Chondrocyte (in vitro differentiated cells): ENCODE data around the gene TECPR1. TPM values are rescaled to one million over a fixed set of nuclear protein-coding genes. Genes with fewer than 3 reads are reported as not detected.

ENCODE experiments used
- DNase-seq: peaks from one replicate; pipeline ENCODE4 v3.0.0; 2021; ENCODE audit warnings: mixed read lengths, low spot score
- H3K27ac Mint-ChIP-seq: one replicate; pipeline ENCODE4 v1.8.0; 2021; ENCODE audit warnings: mild to moderate bottlenecking, moderate library complexity, mixed read lengths; ENCODE audit not compliant: unreplicated experiment
- H3K27me3 Mint-ChIP-seq: 2 replicates; pipeline ENCODE4 v1.8.0; 2021; ENCODE audit warnings: low read depth, mixed read lengths
- H3K36me3 Mint-ChIP-seq: 2 replicates; pipeline ENCODE4 v1.8.0; 2021; ENCODE audit warnings: low read depth, mixed read lengths
- H3K4me1 Mint-ChIP-seq: 2 replicates; pipeline ENCODE4 v1.8.0; 2021; ENCODE audit warnings: low read depth, mild to moderate bottlenecking, mixed read lengths
- H3K4me3 Mint-ChIP-seq: one replicate; pipeline ENCODE4 v1.8.0; 2021; ENCODE audit warnings: mild to moderate bottlenecking, moderate library complexity, mixed read lengths; ENCODE audit not compliant: unreplicated experiment
- H3K9me3 Mint-ChIP-seq: 2 replicates; pipeline ENCODE4 v1.8.0; 2021; ENCODE audit warnings: low read depth, mixed read lengths
- total RNA-seq: library from RNA; stranded (reverse); gene quantifications from 3 replicates; pipeline ENCODE4 v1.2.1, GENCODE V29; 2021
- TF ChIP-seq, protein P1 (sequence below): fragments of 200-600 bp; sonication (generic); IDR thresholded peaks from 2 replicates; pipeline ENCODE4 v1.5.0; 2021; ENCODE audit warnings: antibody characterized with exemption, mild to moderate bottlenecking, moderate library complexity

Gene TECPR1
- total RNA-seq, 1 donor from 2014 or later: 27.3 TPM

DNA sequence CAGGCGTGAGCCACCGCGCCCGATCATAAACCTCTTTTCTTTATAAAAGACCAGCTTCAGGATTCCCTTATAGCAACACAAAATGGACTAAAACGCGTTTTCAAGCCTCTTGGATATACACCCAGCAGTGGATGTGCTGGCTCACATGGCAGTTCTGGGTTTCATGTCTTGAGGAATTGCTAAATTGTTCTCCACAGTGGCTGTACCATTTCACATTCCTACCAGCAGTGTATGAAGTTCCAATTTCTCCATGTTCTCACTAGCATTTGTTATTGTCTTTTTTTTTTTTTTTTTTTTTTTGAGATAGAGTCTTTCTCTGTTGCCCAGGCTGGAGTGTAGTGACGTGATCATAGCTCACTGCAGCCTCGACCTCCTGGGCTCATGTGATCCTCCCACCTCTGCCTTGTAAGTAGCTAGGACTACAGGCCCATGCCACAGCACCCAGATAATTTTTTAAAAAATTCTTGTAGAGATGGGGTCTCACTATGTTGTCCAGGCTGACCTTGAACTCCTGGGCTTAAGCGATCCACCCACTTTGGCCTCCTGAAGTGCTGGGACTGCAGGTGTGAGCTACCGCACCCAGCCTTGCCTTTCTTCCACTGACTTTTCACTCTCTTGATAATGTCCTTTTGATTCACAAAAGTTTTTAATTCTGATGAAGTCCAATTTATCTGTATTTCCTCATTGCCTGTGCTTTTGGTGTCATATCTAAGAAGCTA lies 17.4 kb downstream of the TECPR1 start:
- Mint-ChIP-seq H3K4me3 (no peak overlapping the region), H3K36me3 (peaks cover 12% of the 10 kb centered on the region), H3K9me3 (peaks cover 2% of the 10 kb centered on the region), H3K4me1 (peaks cover 18% of the 10 kb centered on the region), H3K27ac (peak overlapping the region; percentile 47), H3K27me3 (no peaks in the 10 kb centered on the region)
- TF ChIP-seq, protein P1, sequence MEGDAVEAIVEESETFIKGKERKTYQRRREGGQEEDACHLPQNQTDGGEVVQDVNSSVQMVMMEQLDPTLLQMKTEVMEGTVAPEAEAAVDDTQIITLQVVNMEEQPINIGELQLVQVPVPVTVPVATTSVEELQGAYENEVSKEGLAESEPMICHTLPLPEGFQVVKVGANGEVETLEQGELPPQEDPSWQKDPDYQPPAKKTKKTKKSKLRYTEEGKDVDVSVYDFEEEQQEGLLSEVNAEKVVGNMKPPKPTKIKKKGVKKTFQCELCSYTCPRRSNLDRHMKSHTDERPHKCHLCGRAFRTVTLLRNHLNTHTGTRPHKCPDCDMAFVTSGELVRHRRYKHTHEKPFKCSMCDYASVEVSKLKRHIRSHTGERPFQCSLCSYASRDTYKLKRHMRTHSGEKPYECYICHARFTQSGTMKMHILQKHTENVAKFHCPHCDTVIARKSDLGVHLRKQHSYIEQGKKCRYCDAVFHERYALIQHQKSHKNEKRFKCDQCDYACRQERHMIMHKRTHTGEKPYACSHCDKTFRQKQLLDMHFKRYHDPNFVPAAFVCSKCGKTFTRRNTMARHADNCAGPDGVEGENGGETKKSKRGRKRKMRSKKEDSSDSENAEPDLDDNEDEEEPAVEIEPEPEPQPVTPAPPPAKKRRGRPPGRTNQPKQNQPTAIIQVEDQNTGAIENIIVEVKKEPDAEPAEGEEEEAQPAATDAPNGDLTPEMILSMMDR: peak; percentile 46
- DNase-seq: no peak

DNA sequence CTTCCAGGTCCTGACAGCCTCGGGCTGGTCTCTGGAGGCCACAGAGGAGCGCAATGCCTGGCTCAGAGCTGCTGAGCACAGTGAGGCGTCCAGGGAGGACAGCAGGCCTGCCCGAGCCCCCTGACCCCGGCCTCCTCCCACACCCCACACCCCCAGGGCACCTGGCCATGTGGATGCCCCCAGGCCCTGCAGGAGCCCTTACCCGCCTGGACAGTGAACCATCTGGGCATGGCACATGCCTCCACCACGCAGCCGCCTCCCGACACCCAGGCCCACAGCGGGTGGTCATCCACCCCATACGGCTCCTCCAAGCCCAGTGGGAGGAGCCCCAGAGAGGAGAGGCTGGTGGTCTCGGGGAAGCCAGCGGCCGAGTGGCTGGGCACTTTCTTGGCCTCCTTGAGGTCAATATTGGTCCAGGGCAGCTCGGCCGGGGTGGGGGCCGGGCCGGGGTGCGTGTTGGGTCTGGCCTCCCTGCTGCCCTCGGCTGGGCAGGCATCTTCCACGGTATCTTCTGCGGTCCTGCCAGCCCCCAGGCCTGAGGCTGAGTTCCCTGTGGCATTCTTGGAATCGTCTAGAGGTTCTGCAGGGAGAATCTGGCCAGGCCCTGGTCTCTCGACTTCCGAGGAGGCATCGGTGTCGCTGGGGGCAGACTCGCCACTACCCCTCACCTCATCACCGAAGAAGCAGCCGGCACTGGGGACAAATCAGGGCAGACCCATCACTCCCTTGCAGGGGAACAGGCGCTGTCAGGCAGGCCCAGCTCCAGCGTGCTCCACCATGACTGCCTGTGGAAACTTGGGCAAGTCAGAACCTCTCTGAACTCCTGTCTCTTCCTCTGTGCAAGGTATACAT lies 18.6 kb downstream of the TECPR1 start:
- DNase-seq: no peak
- H3K4me3 Mint-ChIP-seq: no peak overlapping the region
- TF ChIP-seq, protein P1: no peak
- H3K9me3 Mint-ChIP-seq: no peaks in the 10 kb centered on the region
- H3K27me3 Mint-ChIP-seq: no peaks in the 10 kb centered on the region
- H3K36me3 Mint-ChIP-seq: peaks cover 5% of the 10 kb centered on the region
- H3K27ac Mint-ChIP-seq: no peak overlapping the region
- H3K4me1 Mint-ChIP-seq: peaks cover 7% of the 10 kb centered on the region

DNA sequence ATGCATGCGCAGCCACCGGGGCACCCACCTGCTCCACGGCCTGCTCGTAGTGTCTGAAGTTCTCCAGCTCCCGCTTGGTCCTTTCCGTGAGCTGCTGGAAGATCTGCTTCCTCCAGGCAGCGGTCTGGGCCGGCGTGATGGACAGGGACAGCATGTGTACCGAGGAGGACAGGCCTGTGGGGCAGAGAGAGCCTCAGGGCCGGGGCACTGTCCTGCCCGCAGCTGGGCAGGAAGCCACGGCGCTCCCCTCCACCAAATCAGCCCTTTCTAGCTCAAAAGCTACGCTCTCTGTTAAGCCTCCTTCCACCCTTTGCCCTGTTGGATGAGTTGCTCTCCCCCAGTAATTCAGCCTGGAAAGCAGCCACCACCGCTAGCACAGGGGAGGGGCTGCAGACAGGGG lies 19.2 kb downstream of the TECPR1 start:
- TF ChIP-seq, protein P1: no peak

DNA sequence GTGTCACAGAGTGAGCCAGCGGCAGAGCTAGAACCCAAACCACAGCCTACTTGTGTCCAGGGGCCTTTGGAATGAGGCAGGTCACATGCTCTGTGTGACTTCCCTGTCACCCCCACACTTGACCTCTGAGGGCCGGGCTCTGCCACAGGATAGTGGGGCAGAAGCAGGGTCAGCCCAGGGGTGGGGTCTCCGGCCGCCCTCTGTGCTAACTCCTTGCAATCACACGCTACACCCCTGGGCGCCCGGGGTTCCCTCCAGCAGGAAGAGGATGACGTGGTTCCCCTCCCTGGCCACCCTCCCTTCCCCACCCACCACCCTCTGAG lies 19.8 kb downstream of the TECPR1 start:
- Mint-ChIP-seq H3K4me3 (no peak overlapping the region), H3K4me1 (peaks cover 4% of the 10 kb centered on the region), H3K36me3 (peaks cover 3% of the 10 kb centered on the region), H3K27ac (no peak overlapping the region), H3K9me3 (no peaks in the 10 kb centered on the region), H3K27me3 (no peaks in the 10 kb centered on the region)
- DNase-seq: no peak
- TF ChIP-seq, protein P1: no peak

More for the DNA sequence above, 19.2 kb downstream of the TECPR1 start:
- H3K9me3 Mint-ChIP-seq: no peaks in the 10 kb centered on the region
- no peak overlapping the region for H3K4me3 Mint-ChIP-seq
- peaks cover 5% of the 10 kb centered on the region for H3K36me3 Mint-ChIP-seq
- peaks cover 4% of the 10 kb centered on the region for H3K4me1 Mint-ChIP-seq
- no peak overlapping the region for H3K27ac Mint-ChIP-seq
- no peak for DNase-seq
- H3K27me3 Mint-ChIP-seq: no peaks in the 10 kb centered on the region

DNA sequence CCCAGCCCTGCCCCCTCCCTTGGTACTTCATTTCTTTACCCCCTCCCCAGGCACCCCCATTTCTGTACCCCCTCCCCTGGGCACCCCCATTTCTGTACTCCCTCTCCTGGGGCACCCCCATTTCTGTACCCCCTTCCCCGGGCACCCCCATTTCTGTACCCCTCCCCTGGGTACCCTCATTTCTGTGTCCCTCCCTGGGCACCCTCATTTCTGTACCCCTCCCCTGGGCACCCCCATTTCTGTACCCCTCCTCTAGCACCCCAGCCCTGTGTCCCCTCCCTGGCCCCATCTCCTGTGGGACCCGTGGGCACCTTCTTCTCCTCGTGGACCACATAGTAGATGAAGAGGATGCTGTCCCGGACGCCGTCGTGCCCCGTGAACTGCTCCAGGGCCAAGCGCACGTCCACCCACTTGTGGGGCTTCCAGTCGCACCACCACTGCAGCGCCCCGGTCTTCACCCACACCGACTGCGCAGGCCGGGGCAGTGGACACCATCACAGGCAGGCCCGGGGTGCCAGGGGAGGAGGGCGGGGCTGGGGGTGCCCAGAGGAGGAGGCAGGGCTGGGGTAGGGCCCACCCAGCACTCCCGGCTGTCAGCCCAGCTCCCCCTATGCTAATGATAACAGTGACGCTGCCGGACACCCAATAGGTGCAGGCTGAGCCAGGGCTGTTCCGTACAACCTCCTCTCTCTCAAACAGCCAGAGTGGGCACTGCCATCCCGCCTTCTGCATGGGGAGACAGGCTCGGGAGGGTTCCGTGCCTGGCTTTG lies 20.4 kb downstream of the TECPR1 start:
- Mint-ChIP-seq H3K36me3 (peaks cover 3% of the 10 kb centered on the region), H3K27ac (no peak overlapping the region), H3K4me3 (no peak overlapping the region), H3K27me3 (no peaks in the 10 kb centered on the region), H3K4me1 (peaks cover 4% of the 10 kb centered on the region), H3K9me3 (no peaks in the 10 kb centered on the region)
- TF ChIP-seq, protein P1: no peak
- DNase-seq: no peak
